GM04503 (cell line): Measurements from ENCODE around the gene SMIM10.
"Not testable (repeated sequence)": the region's sequence is repeated elsewhere in the genome, so short reads cannot be mapped to it uniquely, and the experiment has no call there.

Experiments
- DNase-seq: peaks from one replicate; pipeline ENCODE4 v3.0.0-alpha.2; 2012; ENCODE audit warnings: low read depth

Gene SMIM10

DNA sequence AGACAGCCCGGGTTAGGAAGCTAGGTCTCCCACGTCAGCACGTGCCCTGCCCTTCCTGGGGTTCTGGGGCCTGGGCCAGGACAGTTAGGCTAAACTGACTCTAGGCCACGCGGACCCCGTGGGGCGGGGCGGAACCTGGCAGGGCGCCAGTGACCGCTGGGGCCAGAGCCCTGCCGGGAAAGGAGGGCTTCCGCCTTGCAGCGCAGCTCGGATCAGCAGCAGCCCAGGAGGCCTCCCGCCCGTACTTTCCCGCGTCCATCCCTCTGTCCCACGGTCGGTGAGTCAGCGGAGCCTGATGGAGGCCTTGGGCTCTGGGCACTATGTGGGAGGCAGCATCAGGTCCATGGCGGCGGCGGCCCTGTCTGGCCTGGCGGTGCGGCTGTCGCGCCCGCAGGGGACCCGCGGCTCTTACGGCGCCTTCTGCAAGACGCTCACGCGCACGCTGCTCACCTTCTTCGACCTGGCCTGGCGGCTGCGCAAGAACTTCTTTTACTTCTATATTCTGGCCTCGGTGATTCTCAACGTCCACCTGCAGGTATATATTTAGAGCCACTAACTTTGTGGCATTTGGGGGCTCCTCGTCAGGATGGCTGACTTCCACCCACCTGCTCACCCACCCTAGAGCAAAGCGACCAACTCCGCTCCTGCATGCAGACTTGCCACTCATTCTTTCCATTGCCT is at the start of gene SMIM10:
Gene SMIM10, plus strand, starts transcription at position 191 of the 681 bp plus-strand sequence. Its CDS starts 105 bp downstream, at position 296.
- DNase-seq = no peak

DNA sequence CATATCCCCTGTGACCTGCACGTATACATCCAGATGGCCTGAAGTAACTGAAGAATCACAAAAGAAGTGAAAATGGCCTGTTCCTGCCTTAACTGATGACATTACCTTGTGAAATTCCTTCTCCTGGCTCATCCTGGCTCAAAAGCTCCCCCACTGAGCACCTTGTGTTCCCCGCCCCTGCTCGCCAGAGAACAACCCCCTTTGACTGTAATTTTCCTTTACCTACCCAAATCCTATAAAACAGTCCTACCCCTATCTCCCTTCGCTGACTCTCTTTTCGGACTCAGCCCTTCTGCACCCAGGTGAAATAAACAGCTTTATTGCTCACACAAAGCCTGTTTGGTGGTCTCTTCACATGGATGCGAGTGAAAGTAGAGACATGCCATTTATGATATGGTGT is 44.4 kb upstream of the SMIM10 start:
- not testable (repeated sequence) for DNase-seq

GRCh38 chrX:134948333-134949241 is 42.2 kb upstream of the SMIM10 start:
- no peak for DNase-seq

- DNase-seq = no peak
Observed at GRCh38 chrX:134949271-134949670, 41.5 kb upstream of the SMIM10 start.

- no peak for DNase-seq
Observed at GRCh38 chrX:134957836-134958235, 33.0 kb upstream of the SMIM10 start.

DNA sequence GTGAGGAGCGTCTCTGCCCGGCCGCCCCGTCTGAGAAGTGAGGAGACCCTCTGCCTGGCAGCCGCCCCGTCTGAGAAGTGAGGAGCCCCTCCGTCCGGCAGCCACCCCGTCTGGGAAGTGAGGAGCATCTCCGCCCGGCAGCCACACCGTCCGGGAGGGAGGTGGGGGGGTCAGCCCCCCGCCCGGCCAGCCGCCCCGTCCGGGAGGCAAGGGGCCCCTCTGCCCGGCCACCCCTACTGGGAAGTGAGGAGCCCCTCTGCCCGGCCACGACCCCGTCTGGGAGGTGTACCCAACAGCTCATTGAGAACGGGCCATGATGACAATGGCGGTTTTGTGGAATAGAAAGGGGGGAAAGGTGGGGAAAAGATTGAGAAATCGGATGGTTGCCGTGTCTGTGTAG is 30.4 kb upstream of the SMIM10 start:
- not testable (repeated sequence) for DNase-seq

GRCh38 chrX:134963041-134963440 is 27.8 kb upstream of the SMIM10 start:
- DNase-seq = no peak

- peak; percentile 35 for DNase-seq
Observed at GRCh38 chrX:134969726-134970125, 21.1 kb upstream of the SMIM10 start.

- DNase-seq = no peak
Observed at GRCh38 chrX:134971926-134972325, 18.9 kb upstream of the SMIM10 start.

- no peak for DNase-seq
Observed at GRCh38 chrX:134975516-134975915, 15.3 kb upstream of the SMIM10 start.

DNA sequence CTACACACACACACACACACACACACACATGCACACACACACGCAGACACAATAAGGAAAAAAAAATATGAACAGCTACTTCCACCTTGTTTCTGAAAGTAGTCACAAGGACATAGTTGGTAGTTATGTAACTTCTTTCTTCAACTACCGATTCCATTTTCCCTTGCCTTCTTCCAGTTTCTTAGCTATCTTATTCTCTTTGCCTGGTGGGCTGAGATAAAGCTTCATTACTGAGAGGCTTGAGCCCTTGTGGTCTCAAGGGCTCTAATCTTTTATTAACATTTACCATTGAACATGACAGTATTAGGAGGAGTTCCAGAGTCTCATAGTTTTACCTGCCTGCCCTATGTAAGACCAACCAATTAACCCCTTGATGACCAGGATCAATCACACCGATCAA is 8.9 kb upstream of the SMIM10 start:
- no peak for DNase-seq

GRCh38 chrX:134982748-134983147 is 8.0 kb upstream of the SMIM10 start:
- DNase-seq = no peak

DNA sequence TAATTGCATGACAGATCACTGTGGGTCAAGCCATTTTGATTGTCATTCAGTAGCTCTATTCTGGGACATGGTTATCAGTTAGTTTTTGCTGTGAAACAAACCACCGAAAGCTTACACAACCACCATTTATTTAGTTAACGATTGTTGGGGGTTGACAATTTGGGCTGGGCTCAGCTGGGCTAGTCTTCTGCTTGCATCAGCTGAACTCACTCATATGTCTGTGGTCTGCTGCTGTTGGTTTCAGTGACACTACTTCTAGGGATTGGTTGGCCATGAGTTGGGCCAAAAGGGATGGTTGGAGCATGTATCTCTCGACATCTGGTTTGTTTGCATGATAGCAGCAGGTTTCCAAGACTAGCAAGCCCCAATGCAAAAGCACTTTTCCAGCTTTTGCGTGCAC is 5.3 kb upstream of the SMIM10 start:
- no peak for DNase-seq

GRCh38 chrX:134990475-134990800 is 353 bp upstream of the SMIM10 start:
- DNase-seq = no peak

DNA sequence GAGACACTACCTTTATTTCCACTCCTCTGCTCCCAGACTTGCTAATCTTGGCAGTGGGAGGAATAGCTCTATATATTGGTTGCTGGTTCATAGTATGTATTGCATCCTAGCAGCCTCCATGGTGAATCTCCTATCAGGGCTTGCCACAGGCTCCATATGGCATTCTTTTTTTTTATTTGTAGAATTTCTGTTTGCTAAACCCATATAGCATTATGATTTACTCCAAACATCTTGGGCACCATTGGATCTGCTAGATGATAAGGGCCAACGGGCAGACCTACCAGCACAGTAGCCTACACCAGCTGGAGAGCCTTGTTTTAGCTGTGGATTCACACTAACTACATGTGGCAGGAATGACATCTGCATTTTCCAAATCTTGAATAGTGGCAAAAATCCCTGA is 6.9 kb downstream of the SMIM10 start:
- no peak for DNase-seq

- DNase-seq = no peak
Observed at GRCh38 chrX:134998246-134998645, 7.5 kb downstream of the SMIM10 start.

GRCh38 chrX:134999469-134999868 is 8.7 kb downstream of the SMIM10 start:
- DNase-seq = no peak

DNA sequence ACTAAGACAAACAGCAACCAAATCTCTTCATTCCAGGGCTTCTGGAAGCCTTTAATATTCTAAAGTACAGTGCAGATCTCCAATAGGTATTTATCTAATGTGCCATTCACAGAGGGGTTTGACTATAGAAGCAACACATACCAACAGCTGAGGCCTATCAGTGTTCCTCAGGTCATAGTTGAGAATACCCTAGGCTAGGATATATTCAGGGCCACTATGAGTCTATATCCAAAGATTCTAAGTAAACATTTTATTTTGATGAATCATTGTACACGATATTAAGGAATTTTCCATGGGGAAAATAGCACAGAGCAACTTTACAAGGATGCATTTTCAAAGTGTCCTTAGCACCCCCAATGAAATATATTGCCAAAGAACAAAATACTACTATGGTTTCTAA is 9.7 kb downstream of the SMIM10 start:
- DNase-seq = no peak

GRCh38 chrX:135003876-135004623 is 13.3 kb downstream of the SMIM10 start:
- DNase-seq = peak; percentile 35

DNA sequence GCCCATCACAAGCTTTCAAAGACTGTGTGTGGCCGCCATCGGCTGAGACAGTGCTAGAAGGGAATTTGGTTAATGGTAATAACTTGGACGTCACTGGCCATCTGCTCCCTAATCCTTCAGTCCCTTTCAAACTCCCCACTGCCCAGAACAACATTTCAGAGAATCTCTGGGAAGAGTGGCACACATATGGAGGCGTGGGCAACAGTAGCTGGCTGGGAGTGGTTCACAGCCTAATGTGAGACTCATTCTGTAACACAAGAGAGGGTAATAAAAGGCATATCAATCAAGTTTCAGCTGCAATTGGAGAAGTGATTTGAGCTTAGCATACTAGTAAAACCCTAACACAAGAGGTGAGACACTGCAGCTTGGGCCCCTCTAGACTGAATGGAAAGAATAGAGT is 15.4 kb downstream of the SMIM10 start:
- DNase-seq = no peak

GRCh38 chrX:135009057-135009610 is 18.3 kb downstream of the SMIM10 start:
- no peak for DNase-seq

- no peak for DNase-seq
Observed at GRCh38 chrX:135009838-135010237, 19.0 kb downstream of the SMIM10 start.
